HEK293T (cell line): ENCODE results near the gene MAP3K20.

Experiments
- BHLHE40 ChIP-seq: fragments of 450-650 bp; IDR thresholded peaks from 2 replicates; pipeline ENCODE4 v1.6.1; 2016; ENCODE audit warnings: mild to moderate bottlenecking, moderate library complexity, borderline replicate concordance
- FOXM1 ChIP-seq: fragments of 450-650 bp; IDR thresholded peaks from 2 replicates; pipeline ENCODE4 v1.6.1; 2017; ENCODE audit warnings: mild to moderate bottlenecking, borderline replicate concordance
- HDGF ChIP-seq: fragments of 450-650 bp; IDR thresholded peaks from 2 replicates; pipeline ENCODE4 v1.6.1; 2017; ENCODE audit warnings: antibody characterized with exemption, borderline replicate concordance
- NFRKB ChIP-seq: fragments of 450-650 bp; IDR thresholded peaks from 2 replicates; pipeline ENCODE4 v1.6.1; 2016; ENCODE audit warnings: mild to moderate bottlenecking, moderate library complexity
- SP1 ChIP-seq: fragments of 450-650 bp; IDR thresholded peaks from 2 replicates; pipeline ENCODE4 v1.6.1; 2017

DNA sequence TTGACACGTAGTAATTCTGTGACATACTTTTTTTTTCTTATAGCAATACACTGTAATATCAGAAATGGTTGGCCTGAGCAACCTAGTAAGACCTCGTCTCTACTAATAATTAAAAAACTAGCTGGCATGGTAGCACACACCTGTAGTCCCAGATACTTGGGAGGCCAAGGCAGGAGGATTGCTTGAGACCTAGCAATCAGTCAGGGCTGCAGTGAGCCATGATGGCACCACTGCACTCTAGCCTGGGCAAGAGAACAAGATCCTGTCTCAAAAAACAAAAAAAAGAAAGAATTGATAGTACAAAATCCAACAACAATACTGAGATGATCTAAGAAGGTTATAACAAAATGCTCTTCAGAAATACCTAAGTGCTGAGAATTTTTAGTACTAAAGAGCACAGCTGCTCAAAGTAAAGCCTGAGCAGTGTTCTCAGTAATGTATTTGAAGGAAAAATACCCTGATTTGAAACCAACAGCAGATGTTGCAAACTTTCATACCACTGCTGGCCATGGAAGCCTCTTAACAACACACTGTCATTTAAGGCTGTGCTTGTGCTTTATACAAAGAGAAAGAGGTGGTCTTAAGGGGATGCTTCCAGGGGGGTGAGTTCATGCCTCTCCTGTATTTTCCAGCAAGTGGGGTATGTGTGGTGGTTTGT, 146.4 kb downstream of the MAP3K20 start:
- no peak for TF ChIP-seq BHLHE40
- TF ChIP-seq SP1: no peak
- no peak for TF ChIP-seq FOXM1
- no peak for TF ChIP-seq NFRKB
- no peak for TF ChIP-seq HDGF
